Uterus (tissue), 4 donors: ENCODE measurements around the gene GMEB2. TPM values are rescaled to one million over a fixed set of nuclear protein-coding genes. Genes with fewer than 3 reads are reported as not detected.

Source experiments
- DNase-seq, 2 donors: peaks; one replicate each; pipeline ENCODE4 v3.0.0-alpha.2; 2019 to 2020
- H3K27ac ChIP-seq, 2 donors: fragments of 200-600 bp; sonication (generic); 1 replicate in 1 of 2; 2 replicates in 1 of 2; pipeline ENCODE4 v1.5.1; 2016 to 2018
- H3K27me3 ChIP-seq, 2 donors: fragments of 200-600 bp; sonication (generic); one replicate each; pipeline ENCODE4 v1.5.1; 2018 to 2019; ENCODE audit warnings: control low read depth in 1 of 2
- H3K36me3 ChIP-seq, 2 donors: fragments of 200-600 bp; sonication (generic); one replicate each; pipeline ENCODE4 v1.5.1; 2019; ENCODE audit warnings: control low read depth in 1 of 2
- H3K4me1 ChIP-seq, 2 donors: fragments of 200-600 bp; sonication (generic); one replicate each; pipeline ENCODE4 v1.5.1; 2018 to 2019; ENCODE audit warnings: control low read depth in 1 of 2
- H3K4me3 ChIP-seq, 2 donors: fragments of 200-600 bp; sonication (generic); 1 replicate in 1 of 2; 2 replicates in 1 of 2; pipeline ENCODE4 v1.5.1; 2018 to 2019; ENCODE audit warnings: mild to moderate bottlenecking in 1 of 2
- H3K9me3 ChIP-seq, 2 donors: fragments of 200-600 bp; sonication (generic); one replicate each; pipeline ENCODE4 v1.5.1; 2019; ENCODE audit warnings: control low read depth in 1 of 2
- POLR2A ChIP-seq, 2 donors: fragments of 450-650 bp; IDR thresholded peaks; one replicate each; pipeline ENCODE4 v1.6.1; 2016; ENCODE audit warnings: antibody characterized with exemption in 2 of 2, mild to moderate bottlenecking in 1 of 2, moderate library complexity in 1 of 2
- intact Hi-C: fragments of 100-400 bp; cut with DNase I; formaldehyde crosslinking; loops from one replicate; pipeline ENCODE4 v1.15.1; 2023; ENCODE audit warnings: low total_unique reads
- total RNA-seq, 4 donors: library from RNA; depleted of rRNA in 3 of 4; stranded (reverse); fragments of >200 nt in 3 of 4; gene quantifications; one replicate each; pipeline versions ENCODE4 v1.1.0 to v1.2.4, GENCODE V29; 2014 to 2023
- TF ChIP-seq, protein P1 (sequence below), 4 experiments: fragments of 200-600 bp in 2 of 4; fragments of 450-650 bp in 2 of 4; sonication (generic) in 2 of 4; IDR thresholded peaks; one replicate each; pipeline ENCODE4 v1.5.1; 2016 to 2019; ENCODE audit warnings: antibody characterized with exemption in 4 of 4, mild to moderate bottlenecking in 2 of 4, moderate library complexity in 1 of 4
- donor health status: DM: yes; HTN: yes; CAD: no.

Gene GMEB2
- total RNA-seq, 4 donors from 2014 or later: 2.1 to 24.8 (median 11.5) TPM

- H3K4me3 ChIP-seq: no peak overlapping the region
- no peaks in the 10 kb centered on the region for H3K27me3 ChIP-seq
- H3K9me3 ChIP-seq: no peaks in the 10 kb centered on the region
- TF ChIP-seq POLR2A (IDR thresholded peaks at IDR 0.05): no peak
- TF ChIP-seq, protein P1, sequence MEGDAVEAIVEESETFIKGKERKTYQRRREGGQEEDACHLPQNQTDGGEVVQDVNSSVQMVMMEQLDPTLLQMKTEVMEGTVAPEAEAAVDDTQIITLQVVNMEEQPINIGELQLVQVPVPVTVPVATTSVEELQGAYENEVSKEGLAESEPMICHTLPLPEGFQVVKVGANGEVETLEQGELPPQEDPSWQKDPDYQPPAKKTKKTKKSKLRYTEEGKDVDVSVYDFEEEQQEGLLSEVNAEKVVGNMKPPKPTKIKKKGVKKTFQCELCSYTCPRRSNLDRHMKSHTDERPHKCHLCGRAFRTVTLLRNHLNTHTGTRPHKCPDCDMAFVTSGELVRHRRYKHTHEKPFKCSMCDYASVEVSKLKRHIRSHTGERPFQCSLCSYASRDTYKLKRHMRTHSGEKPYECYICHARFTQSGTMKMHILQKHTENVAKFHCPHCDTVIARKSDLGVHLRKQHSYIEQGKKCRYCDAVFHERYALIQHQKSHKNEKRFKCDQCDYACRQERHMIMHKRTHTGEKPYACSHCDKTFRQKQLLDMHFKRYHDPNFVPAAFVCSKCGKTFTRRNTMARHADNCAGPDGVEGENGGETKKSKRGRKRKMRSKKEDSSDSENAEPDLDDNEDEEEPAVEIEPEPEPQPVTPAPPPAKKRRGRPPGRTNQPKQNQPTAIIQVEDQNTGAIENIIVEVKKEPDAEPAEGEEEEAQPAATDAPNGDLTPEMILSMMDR (IDR thresholded peaks at IDR 0.05): no peak
- intact Hi-C loops: no loop called here
- H3K4me1 ChIP-seq: peaks cover 6 to 14% of the 10 kb centered on the region in 2 donors
- H3K36me3 ChIP-seq: no peaks in the 10 kb centered on the region
- DNase-seq: no peak
- H3K27ac ChIP-seq: no peak overlapping the region
Observed at GRCh38 chr20:63655249-63655648, 28.3 kb upstream of the GMEB2 start.

GRCh38 chr20:63653974-63654668 lies 27.2 kb upstream of the GMEB2 start:
- TF ChIP-seq, protein P1 (IDR thresholded peaks at IDR 0.05): no peak
- TF ChIP-seq POLR2A (IDR thresholded peaks at IDR 0.05): no peak
- no peak for DNase-seq
- H3K9me3 ChIP-seq: no peaks in the 10 kb centered on the region
- no peaks in the 10 kb centered on the region for H3K36me3 ChIP-seq
- peak overlapping the region; percentile 38 to 59 for H3K4me3 ChIP-seq
- H3K27me3 ChIP-seq: no peaks in the 10 kb centered on the region
- H3K27ac ChIP-seq: peak overlapping the region; percentile 67 to 72
- H3K4me1 ChIP-seq: peaks cover 6 to 10% of the 10 kb centered on the region in 2 donors
- intact Hi-C loops: no loop called here

- Histone ChIP-seq H3K36me3 (no peaks in the 10 kb centered on the region), H3K27ac (peak within 1 kb of the TSS; percentile 67 to 72), H3K27me3 (no peaks in the 10 kb centered on the region), H3K9me3 (no peaks in the 10 kb centered on the region), H3K4me3 (peak within 1 kb of the TSS; percentile 38 to 59), H3K4me1 (peaks cover 6 to 9% of the 10 kb centered on the region in 2 donors)
- no peak for TF ChIP-seq POLR2A (IDR thresholded peaks at IDR 0.05)
- TF ChIP-seq, protein P1 (IDR thresholded peaks at IDR 0.05): no peak
- intact Hi-C loops: no loop called here
- DNase-seq: peak; percentile 87 to 88
Observed at GRCh38 chr20:63653041-63653973, 26.4 kb upstream of the GMEB2 start, which contains the start of gene STMN3. Gene STMN3 (minus strand): TSS chr20:63653424. CDS start chr20:63653345, 79 bp downstream.

- peak overlapping the region; percentile 38 to 59 for H3K4me3 ChIP-seq
- no peak for TF ChIP-seq POLR2A (IDR thresholded peaks at IDR 0.05)
- TF ChIP-seq, protein P1 (IDR thresholded peaks at IDR 0.05): no peak
- H3K27me3 ChIP-seq: no peaks in the 10 kb centered on the region
- H3K9me3 ChIP-seq: no peaks in the 10 kb centered on the region
- intact Hi-C loops: no loop called here
- DNase-seq: peak in 1 of 2 donors; percentile 45
- peaks cover 3 to 9% of the 10 kb centered on the region in 2 donors for H3K4me1 ChIP-seq
- H3K27ac ChIP-seq: peak overlapping the region in 1 of 2 donors; percentile 5
- H3K36me3 ChIP-seq: no peaks in the 10 kb centered on the region
Observed at GRCh38 chr20:63652192-63652980, 25.5 kb upstream of the GMEB2 start.
